Kidney (tissue), 14 donors: ENCODE measurements around the gene LSM7. TPM values are rescaled to one million over a fixed set of nuclear protein-coding genes. Genes with fewer than 3 reads are reported as not detected.

Experiments used
- DNase-seq, 5 donors: peaks; one replicate each; pipeline ENCODE4 v3.0.0-alpha.2; 2013 to 2020
- FAIRE-seq: peaks from 2 replicates; lab custom pipeline; 2012; peaks lifted over from hg19 to GRCh38; lab: Jason Lieb, UNC
- H3K27ac ChIP-seq, 2 donors: one replicate each; pipeline ENCODE4 v1.7.0; 2013; ENCODE audit warnings: low read depth in 2 of 2, low read length in 2 of 2, inconsistent platforms in 1 of 2
- H3K27me3 ChIP-seq: one replicate; pipeline ENCODE4 v1.7.1; 2013; ENCODE audit warnings: low read length, inconsistent platforms; ENCODE audit not compliant: control insufficient read depth, insufficient read depth
- H3K36me3 ChIP-seq, 3 donors: one replicate each; pipeline versions ENCODE4 v1.7.0 to v1.7.1; 2013; ENCODE audit warnings: low read length in 3 of 3, control low read depth in 1 of 3, inconsistent platforms in 1 of 3; ENCODE audit not compliant: insufficient read depth in 3 of 3, control insufficient read depth in 2 of 3
- H3K4me1 ChIP-seq, 3 donors: one replicate each; pipeline versions ENCODE4 v1.7.0 to v1.7.1; 2013; ENCODE audit warnings: low read length in 3 of 3, inconsistent platforms in 1 of 3, low read depth in 1 of 3; ENCODE audit not compliant: control insufficient read depth in 2 of 3, insufficient read depth in 2 of 3
- H3K4me3 ChIP-seq, 3 donors: one replicate each; pipeline versions ENCODE4 v1.7.0 to v1.8.1; 2013; ENCODE audit warnings: low read length in 3 of 3, control low read depth in 1 of 3, inconsistent platforms in 1 of 3
- H3K9ac ChIP-seq, 3 donors: one replicate each; pipeline versions ENCODE4 v1.7.0 to v1.7.1; 2013; ENCODE audit warnings: low read length in 3 of 3, control low read depth in 1 of 3, inconsistent platforms in 1 of 3
- H3K9me3 ChIP-seq, 3 donors: one replicate each; pipeline versions ENCODE4 v1.7.0 to v1.7.1; 2013; ENCODE audit warnings: low read length in 3 of 3, control low read depth in 1 of 3, inconsistent platforms in 1 of 3; ENCODE audit not compliant: control insufficient read depth in 2 of 3, insufficient read depth in 1 of 3
- intact Hi-C: fragments of 100-400 bp; cut with DNase I; formaldehyde crosslinking; loops from one replicate; pipeline ENCODE4 v1.11.1; 2022
- polyA plus RNA-seq: library from polyadenylated mRNA; stranded (reverse); fragments of 350-450 nt; fragmentation: Illumina TruSeq; extraction: RNeasy Lipid Tissue Mini Kit (QIAGEN cat#74804); gene quantifications from one replicate; pipeline ENCODE4 v1.2.3, GENCODE V29; 2014; ENCODE audit warnings: low read depth, low replicate concordance; ENCODE audit not compliant: insufficient read depth
- total RNA-seq: library from RNA; stranded (reverse); fragmentation: NEBNext Ultra II Directional; extraction: Animal tissue kit (Norgen Biotek cat#: 25700); gene quantifications from one replicate; pipeline ENCODE4 v1.2.1, GENCODE V29; 2021
- TF ChIP-seq, protein P1 (sequence below): IDR thresholded peaks from 3 replicates; pipeline ENCODE4 v1.5.1; 2012; ENCODE audit warnings: mild to moderate bottlenecking, moderate library complexity, borderline replicate concordance; ENCODE audit not compliant: insufficient read depth; ENCODE audit errors: extremely low read depth
- donor health status: control.
- donor health status: control.
- donor health status: control.
- donor health status: control.
- donor health status: control.
- donor health status: DM: yes; HTN: yes; CAD: no.
- donor health status: Normal renal cell carcinoma (clear cell type).

The LSM7 gene
- total and polyA plus RNA-seq, 2 donors from 2014 or later: 54.0 to 160 TPM

DNA sequence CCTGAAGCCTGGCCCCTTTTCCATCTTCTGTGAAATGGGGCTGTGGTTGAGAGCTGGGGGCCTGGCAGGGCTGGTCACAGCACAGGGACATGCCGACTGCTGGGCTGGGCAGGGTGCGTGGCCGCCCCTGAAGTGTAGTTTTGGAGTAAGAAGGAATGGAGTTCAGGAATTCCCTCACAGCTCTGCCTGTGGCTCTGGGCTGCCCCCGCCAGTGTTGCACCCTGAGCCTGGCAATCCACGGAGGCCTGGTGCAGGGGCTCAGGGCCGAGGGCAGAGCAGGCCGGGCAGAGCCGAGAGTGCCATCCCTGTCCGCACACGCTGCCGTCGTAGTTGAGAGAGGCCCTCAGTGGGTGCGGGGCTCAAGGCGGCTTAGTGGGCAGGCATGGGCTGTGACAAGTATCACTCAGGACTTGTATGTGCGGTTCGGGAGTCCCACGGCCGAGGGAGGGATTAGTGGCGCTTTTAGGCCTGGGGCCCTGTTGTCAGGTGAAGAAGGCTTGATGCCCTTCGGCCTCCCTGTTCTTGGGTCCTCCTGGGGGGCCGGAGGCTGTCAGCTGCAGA lies 9.7 kb upstream of the LSM7 start:
- TF ChIP-seq, protein P1, sequence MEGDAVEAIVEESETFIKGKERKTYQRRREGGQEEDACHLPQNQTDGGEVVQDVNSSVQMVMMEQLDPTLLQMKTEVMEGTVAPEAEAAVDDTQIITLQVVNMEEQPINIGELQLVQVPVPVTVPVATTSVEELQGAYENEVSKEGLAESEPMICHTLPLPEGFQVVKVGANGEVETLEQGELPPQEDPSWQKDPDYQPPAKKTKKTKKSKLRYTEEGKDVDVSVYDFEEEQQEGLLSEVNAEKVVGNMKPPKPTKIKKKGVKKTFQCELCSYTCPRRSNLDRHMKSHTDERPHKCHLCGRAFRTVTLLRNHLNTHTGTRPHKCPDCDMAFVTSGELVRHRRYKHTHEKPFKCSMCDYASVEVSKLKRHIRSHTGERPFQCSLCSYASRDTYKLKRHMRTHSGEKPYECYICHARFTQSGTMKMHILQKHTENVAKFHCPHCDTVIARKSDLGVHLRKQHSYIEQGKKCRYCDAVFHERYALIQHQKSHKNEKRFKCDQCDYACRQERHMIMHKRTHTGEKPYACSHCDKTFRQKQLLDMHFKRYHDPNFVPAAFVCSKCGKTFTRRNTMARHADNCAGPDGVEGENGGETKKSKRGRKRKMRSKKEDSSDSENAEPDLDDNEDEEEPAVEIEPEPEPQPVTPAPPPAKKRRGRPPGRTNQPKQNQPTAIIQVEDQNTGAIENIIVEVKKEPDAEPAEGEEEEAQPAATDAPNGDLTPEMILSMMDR: no peak

DNA sequence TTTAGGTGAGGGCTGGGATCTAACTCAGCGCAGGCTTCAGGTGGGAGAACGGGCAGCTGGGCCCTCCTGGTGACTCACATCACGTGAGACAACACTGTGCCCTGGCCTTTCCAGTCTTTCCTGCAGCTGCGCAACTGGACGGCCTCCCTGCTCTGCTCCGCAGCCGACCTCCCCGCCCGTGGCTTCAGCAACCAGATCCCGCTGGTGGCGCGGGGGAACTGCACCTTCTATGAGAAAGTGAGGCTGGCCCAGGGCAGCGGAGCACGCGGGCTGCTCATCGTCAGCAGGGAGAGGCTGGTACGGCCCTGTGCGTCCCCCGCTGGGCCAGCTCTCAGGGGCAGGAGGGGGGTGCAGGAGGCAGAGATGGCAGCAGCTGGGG lies 8.9 kb upstream of the LSM7 start:
- no peak for FAIRE-seq
- no peaks in the 10 kb centered on the region for H3K27me3 ChIP-seq
- H3K36me3 ChIP-seq: peaks cover 0 to 7% (median 3%) of the 10 kb centered on the region in 3 donors
- peaks cover 0 to 15% (median 2%) of the 10 kb centered on the region in 3 donors for H3K4me1 ChIP-seq
- H3K9me3 ChIP-seq: no peaks in the 10 kb centered on the region
- no peak overlapping the region for H3K4me3 ChIP-seq
- TF ChIP-seq, protein P1: no peak
- no peak overlapping the region for H3K9ac ChIP-seq
- peak in 4 of 5 donors; percentile 94 to 95 (median 94) for DNase-seq
- intact Hi-C loops: no loop called here
- H3K27ac ChIP-seq: no peak overlapping the region

More for the DNA sequence above, 9.7 kb upstream of the LSM7 start:
- Histone ChIP-seq H3K27me3 (no peaks in the 10 kb centered on the region), H3K9me3 (no peaks in the 10 kb centered on the region), H3K4me1 (peaks cover 0 to 10% (median 0%) of the 10 kb centered on the region in 3 donors), H3K36me3 (peaks cover 0 to 7% (median 3%) of the 10 kb centered on the region in 3 donors), H3K9ac (no peak overlapping the region), H3K4me3 (no peak overlapping the region), H3K27ac (no peak overlapping the region)
- no peak for FAIRE-seq
- DNase-seq: peak in 1 of 5 donors; percentile 60
- intact Hi-C loops: no loop called here

DNA sequence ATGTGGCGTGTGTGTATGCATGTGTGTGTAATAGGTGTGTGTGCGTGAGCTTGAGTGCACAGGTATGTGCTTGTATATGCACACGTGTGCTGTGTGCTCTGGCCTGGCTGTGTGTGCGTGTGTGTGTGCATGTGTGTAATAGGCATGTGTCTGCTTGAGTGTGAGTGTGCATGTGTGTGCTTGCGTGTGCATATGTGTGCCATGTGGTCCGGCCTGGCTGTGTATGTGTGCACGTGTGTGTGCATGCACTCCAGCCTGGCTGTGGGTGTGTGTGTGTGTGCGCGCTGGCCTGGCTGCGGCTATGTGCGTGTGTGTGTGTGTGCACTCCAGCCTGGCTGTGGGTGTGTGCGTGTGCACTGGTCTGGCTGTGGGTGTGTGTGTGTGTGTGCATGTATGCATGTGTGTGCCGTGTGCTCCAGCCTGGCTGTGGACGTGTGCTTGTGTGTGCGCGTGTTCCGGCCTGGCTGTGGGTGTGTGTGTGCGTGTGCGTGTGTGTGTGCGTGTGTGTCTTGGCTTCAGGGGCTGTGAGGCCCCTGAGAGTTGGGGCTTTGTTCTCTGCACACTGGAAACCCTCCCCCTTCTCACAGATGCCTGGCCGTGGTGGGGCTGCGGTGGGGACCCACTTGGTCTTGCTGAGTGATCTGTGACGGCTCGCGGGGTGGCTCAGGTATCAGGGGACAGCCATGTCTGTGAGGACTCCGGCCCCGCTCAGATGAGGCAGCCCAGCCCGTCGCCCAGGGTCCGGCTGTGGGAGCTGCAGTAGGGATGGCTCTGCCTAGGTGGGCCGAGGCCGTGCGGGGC lies 8.3 kb upstream of the LSM7 start:
- no peak for FAIRE-seq
- TF ChIP-seq, protein P1: no peak
- Histone ChIP-seq H3K9ac (no peak overlapping the region), H3K36me3 (peaks cover 0 to 7% (median 3%) of the 10 kb centered on the region in 3 donors), H3K9me3 (no peaks in the 10 kb centered on the region), H3K27ac (no peak overlapping the region), H3K4me3 (no peak overlapping the region), H3K4me1 (peaks cover 0 to 18% (median 4%) of the 10 kb centered on the region in 3 donors), H3K27me3 (no peaks in the 10 kb centered on the region)
- DNase-seq: peak in 3 of 5 donors; percentile 61 to 81 (median 66)
- intact Hi-C loops: no loop called here
